ENCODE data around the gene COL16A1.
A peak's percentile ranks its signal among the peaks of the same experiment; 100 is the strongest.
"Not testable (repeated sequence)": the region's sequence is repeated elsewhere in the genome, so short reads cannot be mapped to it uniquely, and the experiment has no call there.

Gene COL16A1

GRCh38 chr1:31732751-31733289 is 29.0 kb upstream of the COL16A1 start:
- no peak for DNase-seq

GRCh38 chr1:31732343-31732742 is 28.5 kb upstream of the COL16A1 start:
- no peak for DNase-seq

- DNase-seq: no peak
These were observed 27.3 kb upstream of the COL16A1 start for GRCh38 chr1:31731049-31731565.

GRCh38 chr1:31730336-31731048 is 26.7 kb upstream of the COL16A1 start:
- DNase-seq: no peak

- no peak for DNase-seq
These were observed 24.0 kb upstream of the COL16A1 start for GRCh38 chr1:31727849-31728248.

- DNase-seq: no peak
These were observed 23.4 kb upstream of the COL16A1 start for GRCh38 chr1:31727195-31727594.

- DNase-seq: no peak
These were observed 22.9 kb upstream of the COL16A1 start for GRCh38 chr1:31726715-31727114.

GRCh38 chr1:31725777-31726535 is 22.1 kb upstream of the COL16A1 start:
- DNase-seq: no peak

GRCh38 chr1:31725134-31725533 is 21.3 kb upstream of the COL16A1 start:
- no peak for DNase-seq

GRCh38 chr1:31723828-31724359 is 20.1 kb upstream of the COL16A1 start:
- peak; percentile 80 for DNase-seq

- DNase-seq: no peak
These were observed 14.6 kb upstream of the COL16A1 start for GRCh38 chr1:31718327-31718897.

GRCh38 chr1:31717341-31717740 is 13.5 kb upstream of the COL16A1 start:
- no peak for DNase-seq

GRCh38 chr1:31715873-31716220 is 12.0 kb upstream of the COL16A1 start:
- DNase-seq: no peak

GRCh38 chr1:31715087-31715872 is 11.5 kb upstream of the COL16A1 start:
- DNase-seq: peak; percentile 97

GRCh38 chr1:31714442-31715086 is 10.7 kb upstream of the COL16A1 start:
- peak; percentile 92 for DNase-seq

- peak; percentile 81 for DNase-seq
These were observed 8.8 kb upstream of the COL16A1 start for GRCh38 chr1:31712630-31713029.

GRCh38 chr1:31712068-31712467 is 8.3 kb upstream of the COL16A1 start:
- peak; percentile 79 for DNase-seq

- DNase-seq: no peak
These were observed 4.5 kb upstream of the COL16A1 start for GRCh38 chr1:31708324-31708723.

- DNase-seq: peak; percentile 75
These were observed 3.9 kb upstream of the COL16A1 start for GRCh38 chr1:31707711-31708110.

- DNase-seq: not testable (repeated sequence)
These were observed 3.3 kb upstream of the COL16A1 start for GRCh38 chr1:31707059-31707600.

- DNase-seq: no peak
These were observed 2.7 kb upstream of the COL16A1 start for GRCh38 chr1:31706384-31707058.
